ENCODE results near the gene TRPM1. TPM values are rescaled to one million over a fixed set of nuclear protein-coding genes. Genes with fewer than 3 reads are reported as not detected.

TRPM1 gene
- total RNA-seq, 2 experiments from 2014 or later, result not detected

DNA sequence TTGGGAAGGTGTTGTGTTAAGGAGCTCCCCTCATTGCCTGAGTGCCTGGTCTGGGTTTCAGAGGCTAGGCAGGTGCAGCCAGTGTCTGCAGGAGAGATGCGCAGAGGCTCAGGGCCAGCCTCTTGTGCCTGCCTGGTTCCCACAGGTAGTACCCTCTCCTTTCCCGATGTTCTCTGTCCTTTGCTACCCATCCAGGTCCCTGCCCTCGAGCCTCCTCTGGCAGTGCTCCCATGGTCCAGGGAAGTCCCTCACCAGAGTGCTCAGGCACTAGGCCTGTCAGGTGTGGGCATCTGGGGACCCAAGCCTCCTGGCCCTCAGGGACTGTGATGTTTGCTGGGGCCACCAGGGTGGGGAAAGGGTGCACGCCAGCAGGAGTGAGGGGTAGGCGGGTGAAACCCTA lies 5.0 kb downstream of the TRPM1 start:
- TF ChIP-seq, protein P1, sequence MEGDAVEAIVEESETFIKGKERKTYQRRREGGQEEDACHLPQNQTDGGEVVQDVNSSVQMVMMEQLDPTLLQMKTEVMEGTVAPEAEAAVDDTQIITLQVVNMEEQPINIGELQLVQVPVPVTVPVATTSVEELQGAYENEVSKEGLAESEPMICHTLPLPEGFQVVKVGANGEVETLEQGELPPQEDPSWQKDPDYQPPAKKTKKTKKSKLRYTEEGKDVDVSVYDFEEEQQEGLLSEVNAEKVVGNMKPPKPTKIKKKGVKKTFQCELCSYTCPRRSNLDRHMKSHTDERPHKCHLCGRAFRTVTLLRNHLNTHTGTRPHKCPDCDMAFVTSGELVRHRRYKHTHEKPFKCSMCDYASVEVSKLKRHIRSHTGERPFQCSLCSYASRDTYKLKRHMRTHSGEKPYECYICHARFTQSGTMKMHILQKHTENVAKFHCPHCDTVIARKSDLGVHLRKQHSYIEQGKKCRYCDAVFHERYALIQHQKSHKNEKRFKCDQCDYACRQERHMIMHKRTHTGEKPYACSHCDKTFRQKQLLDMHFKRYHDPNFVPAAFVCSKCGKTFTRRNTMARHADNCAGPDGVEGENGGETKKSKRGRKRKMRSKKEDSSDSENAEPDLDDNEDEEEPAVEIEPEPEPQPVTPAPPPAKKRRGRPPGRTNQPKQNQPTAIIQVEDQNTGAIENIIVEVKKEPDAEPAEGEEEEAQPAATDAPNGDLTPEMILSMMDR (conservative IDR thresholded peaks at IDR 0.05; ENCODE audit: low read length), result no peak
- no peak for TF ChIP-seq EZH2phosphoT487 (IDR thresholded peaks at IDR 0.05; ENCODE audit: borderline replicate concordance, low read depth, low read length)
- Histone ChIP-seq H3K4me1 (ENCODE audit: insufficient read depth, low read length, poor library complexity, severe bottlenecking) (peaks cover 6% of the 10 kb centered on the region), H3K4me2 (ENCODE audit: low read length) (no peak overlapping the region), H4K20me1 (ENCODE audit: insufficient read depth, low read length) (no peaks in the 10 kb centered on the region), H3K9me3 (ENCODE audit: low read length) (no peaks in the 10 kb centered on the region), H3K36me3 (ENCODE audit: insufficient read depth, low read length) (no peaks in the 10 kb centered on the region), H2AFZ (ENCODE audit: low read length) (no peak overlapping the region), H3K9me2 (ENCODE audit: insufficient read depth, low read length) (no peaks in the 10 kb centered on the region), H3K4me3 (ENCODE audit: low read depth, low read length, poor library complexity, severe bottlenecking) (no peak overlapping the region), H3K27ac (ENCODE audit: low read depth, low read length, poor library complexity, severe bottlenecking) (no peak overlapping the region), H3K79me2 (ENCODE audit: insufficient read depth, low read depth, low read length) (no peaks in the 10 kb centered on the region)
- ChIA-PET POLR2A (no interaction called here), CTCF (ENCODE audit: unreplicated experiment) (no interaction called here)
- intact Hi-C loops (cut with micrococcal nuclease; ENCODE audit: unreplicated experiment), result no loop called here
- no peak for DNase-seq (ENCODE audit: low spot score)
- BruUV-seq (replicated peaks), result no TSS peak

DNA sequence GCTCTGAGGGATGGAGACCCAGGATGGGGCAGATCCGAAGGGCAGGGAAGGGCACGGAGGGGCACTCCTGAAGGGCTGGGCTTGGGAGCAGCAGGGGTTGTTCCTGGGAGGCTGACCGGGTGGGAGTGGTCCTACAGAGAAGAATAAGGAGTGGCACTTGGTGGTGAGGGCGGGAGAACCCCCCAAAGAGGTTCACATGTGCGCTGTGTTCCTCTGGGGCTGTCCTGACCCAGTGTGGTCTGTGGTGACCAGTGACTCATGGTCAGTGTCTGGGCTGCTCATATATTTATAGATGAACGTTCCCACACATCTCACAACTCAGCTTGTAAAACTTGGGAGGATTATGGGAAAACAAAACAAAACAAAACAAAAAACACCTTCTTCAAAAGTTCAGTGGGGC lies 10.0 kb downstream of the TRPM1 start:
- Histone ChIP-seq H3K4me3 (ENCODE audit: low read depth, low read length, poor library complexity, severe bottlenecking) (no peak overlapping the region), H2AFZ (ENCODE audit: low read length) (no peak overlapping the region), H4K20me1 (ENCODE audit: insufficient read depth, low read length) (no peaks in the 10 kb centered on the region), H3K9me3 (ENCODE audit: low read length) (no peaks in the 10 kb centered on the region), H3K79me2 (ENCODE audit: insufficient read depth, low read depth, low read length) (no peaks in the 10 kb centered on the region), H3K9me2 (ENCODE audit: insufficient read depth, low read length) (no peaks in the 10 kb centered on the region), H3K4me2 (ENCODE audit: low read length) (no peak overlapping the region), H3K4me1 (ENCODE audit: insufficient read depth, low read length, poor library complexity, severe bottlenecking) (no peaks in the 10 kb centered on the region), H3K36me3 (ENCODE audit: insufficient read depth, low read length) (no peaks in the 10 kb centered on the region), H3K27ac (ENCODE audit: low read depth, low read length, poor library complexity, severe bottlenecking) (no peak overlapping the region)
- POLR2A ChIA-PET, result interaction anchor here (0.6 to 1.3 kb wide), 2 partner anchors 9 to 12 kb away, joined by 3 to 4 read pairs; no protein-coding TSS in a partner anchor
- CTCF ChIA-PET (ENCODE audit: unreplicated experiment), result no interaction called here
- no peak for DNase-seq (ENCODE audit: low spot score)
- intact Hi-C loops (cut with micrococcal nuclease; ENCODE audit: unreplicated experiment), result no loop called here
- TF ChIP-seq, protein P1 (conservative IDR thresholded peaks at IDR 0.05; ENCODE audit: low read length), result no peak
- TF ChIP-seq EZH2phosphoT487 (IDR thresholded peaks at IDR 0.05; ENCODE audit: borderline replicate concordance, low read depth, low read length), result no peak
- no TSS peak for BruUV-seq (replicated peaks)

DNA sequence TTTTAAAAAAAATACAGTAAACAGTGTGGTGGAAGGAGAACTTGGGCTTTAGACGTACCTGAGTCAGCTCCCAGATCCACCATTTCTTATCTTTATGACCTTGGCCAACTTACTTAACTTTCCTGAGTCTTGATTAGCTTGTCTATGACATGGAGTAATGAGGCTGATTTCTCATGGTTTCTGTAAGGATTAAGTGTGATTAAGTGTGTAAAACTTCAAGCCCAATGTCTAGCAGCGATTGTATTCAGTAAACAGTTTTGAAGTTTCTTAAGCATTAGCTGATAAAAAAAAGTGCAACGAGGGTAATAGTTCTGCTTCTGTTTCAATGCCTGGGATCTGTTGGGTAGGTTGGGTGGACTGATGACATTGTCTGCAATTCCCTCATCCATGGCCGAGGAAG lies 10.8 kb downstream of the TRPM1 start:
- ChIA-PET CTCF (ENCODE audit: unreplicated experiment) (no interaction called here), POLR2A (interaction anchor here (1.3 kb wide), 1 partner anchor 9 kb away, joined by 3 read pairs; no protein-coding TSS in a partner anchor)
- H3K4me2 ChIP-seq (ENCODE audit: low read length), result no peak overlapping the region
- H3K36me3 ChIP-seq (ENCODE audit: insufficient read depth, low read length), result no peaks in the 10 kb centered on the region
- no peaks in the 10 kb centered on the region for H3K9me2 ChIP-seq (ENCODE audit: insufficient read depth, low read length)
- DNase-seq (ENCODE audit: low spot score), result no peak
- H3K4me1 ChIP-seq (ENCODE audit: insufficient read depth, low read length, poor library complexity, severe bottlenecking), result no peaks in the 10 kb centered on the region
- H3K9me3 ChIP-seq (ENCODE audit: low read length), result no peaks in the 10 kb centered on the region
- no peak for TF ChIP-seq EZH2phosphoT487 (IDR thresholded peaks at IDR 0.05; ENCODE audit: borderline replicate concordance, low read depth, low read length)
- TF ChIP-seq, protein P1 (conservative IDR thresholded peaks at IDR 0.05; ENCODE audit: low read length), result no peak
- BruUV-seq (replicated peaks), result no TSS peak
- no peak overlapping the region for H3K4me3 ChIP-seq (ENCODE audit: low read depth, low read length, poor library complexity, severe bottlenecking)
- H3K79me2 ChIP-seq (ENCODE audit: insufficient read depth, low read depth, low read length), result no peaks in the 10 kb centered on the region
- no peak overlapping the region for H2AFZ ChIP-seq (ENCODE audit: low read length)
- intact Hi-C loops (cut with micrococcal nuclease; ENCODE audit: unreplicated experiment), result no loop called here
- no peak overlapping the region for H3K27ac ChIP-seq (ENCODE audit: low read depth, low read length, poor library complexity, severe bottlenecking)
- no peaks in the 10 kb centered on the region for H4K20me1 ChIP-seq (ENCODE audit: insufficient read depth, low read length)

All from OCI-LY7 (cell line).